ENCODE measurements around the gene ASB18.

The ASB18 gene

GRCh38 chr2:236250286-236250685 is 13.9 kb downstream of the ASB18 start:
- Histone ChIP-seq H3K9ac (ENCODE audit: low read depth, low read length, poor library complexity, severe bottlenecking) (no peak overlapping the region), H4K20me1 (ENCODE audit: insufficient read depth, low read length, poor library complexity, severe bottlenecking) (no peaks in the 10 kb centered on the region), H3K79me2 (ENCODE audit: insufficient read depth, low read length) (no peaks in the 10 kb centered on the region), H3K4me2 (ENCODE audit: low read depth, low read length, poor library complexity, severe bottlenecking) (no peak overlapping the region), H3K9me3 (ENCODE audit: insufficient read depth, low read depth, low read length) (no peaks in the 10 kb centered on the region), H3K4me1 (ENCODE audit: insufficient read depth, low read length, poor library complexity, severe bottlenecking) (no peaks in the 10 kb centered on the region), H2AFZ (ENCODE audit: low read length) (no peak overlapping the region), H3F3A (ENCODE audit: low read depth) (no peaks in the 10 kb centered on the region), H3K4me3 (ENCODE audit: low read length, poor library complexity, severe bottlenecking) (no peak overlapping the region), H3K36me3 (ENCODE audit: insufficient read depth, low read length) (no peaks in the 10 kb centered on the region), H3K9me2 (replicated peaks; ENCODE audit: low read depth, low read length) (no peaks in the 10 kb centered on the region), H3K27me3 (ENCODE audit: insufficient read depth, low read length, poor library complexity, severe bottlenecking) (no peaks in the 10 kb centered on the region)
- no peak for TF ChIP-seq EZH2phosphoT487 (IDR thresholded peaks at IDR 0.05; ENCODE audit: borderline replicate concordance)
- TF ChIP-seq, protein P1, sequence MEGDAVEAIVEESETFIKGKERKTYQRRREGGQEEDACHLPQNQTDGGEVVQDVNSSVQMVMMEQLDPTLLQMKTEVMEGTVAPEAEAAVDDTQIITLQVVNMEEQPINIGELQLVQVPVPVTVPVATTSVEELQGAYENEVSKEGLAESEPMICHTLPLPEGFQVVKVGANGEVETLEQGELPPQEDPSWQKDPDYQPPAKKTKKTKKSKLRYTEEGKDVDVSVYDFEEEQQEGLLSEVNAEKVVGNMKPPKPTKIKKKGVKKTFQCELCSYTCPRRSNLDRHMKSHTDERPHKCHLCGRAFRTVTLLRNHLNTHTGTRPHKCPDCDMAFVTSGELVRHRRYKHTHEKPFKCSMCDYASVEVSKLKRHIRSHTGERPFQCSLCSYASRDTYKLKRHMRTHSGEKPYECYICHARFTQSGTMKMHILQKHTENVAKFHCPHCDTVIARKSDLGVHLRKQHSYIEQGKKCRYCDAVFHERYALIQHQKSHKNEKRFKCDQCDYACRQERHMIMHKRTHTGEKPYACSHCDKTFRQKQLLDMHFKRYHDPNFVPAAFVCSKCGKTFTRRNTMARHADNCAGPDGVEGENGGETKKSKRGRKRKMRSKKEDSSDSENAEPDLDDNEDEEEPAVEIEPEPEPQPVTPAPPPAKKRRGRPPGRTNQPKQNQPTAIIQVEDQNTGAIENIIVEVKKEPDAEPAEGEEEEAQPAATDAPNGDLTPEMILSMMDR (conservative IDR thresholded peaks at IDR 0.05; ENCODE audit: low read length) = no peak

DNA sequence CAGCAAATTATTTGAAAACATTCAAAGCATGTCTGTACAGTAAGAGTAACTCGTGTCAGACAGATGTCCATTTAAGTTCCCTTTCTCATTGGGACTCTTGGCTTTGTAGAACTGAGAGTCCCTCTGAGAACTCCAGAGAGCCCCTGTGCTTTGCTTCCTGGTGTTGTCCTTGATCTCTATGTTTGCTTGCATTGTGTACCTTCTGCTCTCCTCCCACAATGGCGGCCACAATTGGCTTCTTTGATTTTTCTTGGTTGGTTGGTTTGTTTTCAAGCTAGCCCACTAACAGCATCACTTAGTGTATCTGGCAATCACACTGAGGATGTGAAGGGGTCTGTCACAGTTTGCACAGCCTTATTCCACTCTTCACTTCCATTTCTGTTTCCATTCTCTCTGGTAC is 15.1 kb downstream of the ASB18 start:
- Histone ChIP-seq H3K4me1 (ENCODE audit: insufficient read depth, low read length, poor library complexity, severe bottlenecking) (no peaks in the 10 kb centered on the region), H3K79me2 (ENCODE audit: insufficient read depth, low read length) (no peaks in the 10 kb centered on the region), H4K20me1 (ENCODE audit: insufficient read depth, low read length, poor library complexity, severe bottlenecking) (no peaks in the 10 kb centered on the region), H3K4me3 (ENCODE audit: low read length, poor library complexity, severe bottlenecking) (no peak overlapping the region), H3K36me3 (ENCODE audit: insufficient read depth, low read length) (no peaks in the 10 kb centered on the region), H3K9ac (ENCODE audit: low read depth, low read length, poor library complexity, severe bottlenecking) (no peak overlapping the region), H3K4me2 (ENCODE audit: low read depth, low read length, poor library complexity, severe bottlenecking) (no peak overlapping the region), H3K27me3 (ENCODE audit: insufficient read depth, low read length, poor library complexity, severe bottlenecking) (no peaks in the 10 kb centered on the region), H3K9me3 (ENCODE audit: insufficient read depth, low read depth, low read length) (no peaks in the 10 kb centered on the region; the same call in 1 of the 2 replicates), H3F3A (ENCODE audit: low read depth) (no peaks in the 10 kb centered on the region), H3K9me2 (replicated peaks; ENCODE audit: low read depth, low read length) (no peaks in the 10 kb centered on the region), H2AFZ (ENCODE audit: low read length) (no peak overlapping the region)
- TF ChIP-seq, protein P1 (conservative IDR thresholded peaks at IDR 0.05; ENCODE audit: low read length) = no peak
- TF ChIP-seq EZH2phosphoT487 (IDR thresholded peaks at IDR 0.05; ENCODE audit: borderline replicate concordance) = no peak

DNA sequence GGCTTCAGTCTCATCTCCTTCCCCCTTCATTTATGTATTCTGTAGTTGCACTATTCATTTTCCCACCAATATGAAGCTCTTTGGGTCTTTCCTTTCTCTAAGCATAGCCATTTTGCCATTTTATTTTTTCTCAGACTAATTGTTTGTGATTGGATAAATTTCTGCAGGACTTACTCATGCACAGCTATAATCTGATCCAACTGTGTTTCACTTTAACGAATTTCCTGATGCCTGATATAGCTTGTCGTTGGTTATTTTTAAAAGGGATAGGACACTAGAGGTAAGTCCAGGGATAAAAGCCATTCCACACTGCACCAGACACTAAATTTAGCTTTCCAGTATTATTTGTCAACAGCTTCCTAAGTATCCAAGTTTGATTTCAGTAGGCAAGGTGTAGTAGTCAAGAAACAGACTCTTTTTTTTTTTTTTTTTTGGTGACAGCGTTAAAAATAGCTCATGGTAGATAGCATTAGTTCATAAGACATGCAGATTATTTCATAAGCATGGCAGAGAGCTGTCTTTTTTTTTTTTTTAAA is 17.4 kb downstream of the ASB18 start:
- Histone ChIP-seq H3K4me1 (ENCODE audit: insufficient read depth, low read length, poor library complexity, severe bottlenecking) (no peaks in the 10 kb centered on the region), H3F3A (ENCODE audit: low read depth) (no peaks in the 10 kb centered on the region), H3K4me3 (ENCODE audit: low read length, poor library complexity, severe bottlenecking) (no peak overlapping the region), H3K9ac (ENCODE audit: low read depth, low read length, poor library complexity, severe bottlenecking) (no peak overlapping the region), H2AFZ (ENCODE audit: low read length) (no peak overlapping the region), H4K20me1 (ENCODE audit: insufficient read depth, low read length, poor library complexity, severe bottlenecking) (no peaks in the 10 kb centered on the region), H3K9me2 (replicated peaks; ENCODE audit: low read depth, low read length) (no peaks in the 10 kb centered on the region), H3K36me3 (ENCODE audit: insufficient read depth, low read length) (no peaks in the 10 kb centered on the region), H3K27me3 (ENCODE audit: insufficient read depth, low read length, poor library complexity, severe bottlenecking) (no peaks in the 10 kb centered on the region), H3K4me2 (ENCODE audit: low read depth, low read length, poor library complexity, severe bottlenecking) (no peak overlapping the region), H3K9me3 (ENCODE audit: insufficient read depth, low read depth, low read length) (no peaks in the 10 kb centered on the region; the same call in 1 of the 2 replicates), H3K79me2 (ENCODE audit: insufficient read depth, low read length) (no peaks in the 10 kb centered on the region)
- TF ChIP-seq EZH2phosphoT487 (IDR thresholded peaks at IDR 0.05; ENCODE audit: borderline replicate concordance) = no peak
- TF ChIP-seq, protein P1 (conservative IDR thresholded peaks at IDR 0.05; ENCODE audit: low read length) = no peak

Data from Loucy (cell line).